ENCODE measurements around the gene CAPN10. TPM values are rescaled to one million over a fixed set of nuclear protein-coding genes. Genes with fewer than 3 reads are reported as not detected.

Gene CAPN10
- total and polyA plus RNA-seq, 9 donors, result 2.2 to 34.3 (median 25.1) TPM

DNA sequence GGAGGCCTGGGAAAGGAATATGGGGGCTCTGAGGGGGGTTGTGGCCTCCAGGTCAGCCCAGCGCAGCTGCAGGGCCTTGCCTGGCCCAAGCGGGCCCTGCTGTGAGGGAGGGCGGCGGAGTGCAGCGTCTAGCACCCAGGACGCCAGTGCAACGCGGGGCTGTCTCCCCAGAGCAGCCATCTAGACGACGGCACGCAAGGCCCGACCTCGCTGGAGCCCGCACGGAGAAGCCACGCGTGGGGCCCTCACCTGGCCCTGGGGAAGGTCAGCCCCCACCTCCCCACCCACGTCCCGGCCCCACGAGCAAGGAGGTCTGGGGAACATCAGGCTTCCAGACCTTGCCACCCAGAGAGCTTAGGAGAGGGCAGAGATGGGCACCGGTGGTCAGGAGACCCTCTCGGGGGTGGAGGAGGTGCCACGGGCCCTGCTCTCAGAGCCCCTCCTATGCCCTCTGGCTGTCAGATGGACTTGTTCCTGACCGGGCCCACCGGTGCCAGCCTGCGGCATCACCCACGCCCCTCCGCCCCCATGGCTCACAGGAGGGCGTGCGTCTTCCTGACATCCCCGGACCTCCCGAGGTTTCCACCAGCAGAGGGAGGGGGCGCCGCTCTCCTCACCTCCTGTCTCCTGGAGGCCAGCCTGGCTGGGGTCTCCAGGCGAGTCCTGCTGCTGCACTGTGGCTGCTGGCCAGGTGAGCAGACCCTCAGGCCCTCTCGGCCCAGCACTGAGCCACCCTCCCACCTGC is 55.7 kb downstream of the CAPN10 start:
- Histone ChIP-seq H3K4me3 (no peak overlapping the region), H3K4me1 (ENCODE audit: insufficient read depth) (no peaks in the 10 kb centered on the region), H3K27ac (no peak overlapping the region), H3K27me3 (no peaks in the 10 kb centered on the region), H3K36me3 (no peaks in the 10 kb centered on the region), H3K9me3 (no peaks in the 10 kb centered on the region)
- intact Hi-C loops (cut with DNase I), result no loop called here
- WGBS, 3 donors, result 56 to 70% (median 57%) methylated on average over 32 to 36 of the region's 36 CpGs
- TF ChIP-seq EP300 (IDR thresholded peaks at IDR 0.05) (no peak), POLR2A (IDR thresholded peaks at IDR 0.05) (no peak)
- TF ChIP-seq, protein P1, sequence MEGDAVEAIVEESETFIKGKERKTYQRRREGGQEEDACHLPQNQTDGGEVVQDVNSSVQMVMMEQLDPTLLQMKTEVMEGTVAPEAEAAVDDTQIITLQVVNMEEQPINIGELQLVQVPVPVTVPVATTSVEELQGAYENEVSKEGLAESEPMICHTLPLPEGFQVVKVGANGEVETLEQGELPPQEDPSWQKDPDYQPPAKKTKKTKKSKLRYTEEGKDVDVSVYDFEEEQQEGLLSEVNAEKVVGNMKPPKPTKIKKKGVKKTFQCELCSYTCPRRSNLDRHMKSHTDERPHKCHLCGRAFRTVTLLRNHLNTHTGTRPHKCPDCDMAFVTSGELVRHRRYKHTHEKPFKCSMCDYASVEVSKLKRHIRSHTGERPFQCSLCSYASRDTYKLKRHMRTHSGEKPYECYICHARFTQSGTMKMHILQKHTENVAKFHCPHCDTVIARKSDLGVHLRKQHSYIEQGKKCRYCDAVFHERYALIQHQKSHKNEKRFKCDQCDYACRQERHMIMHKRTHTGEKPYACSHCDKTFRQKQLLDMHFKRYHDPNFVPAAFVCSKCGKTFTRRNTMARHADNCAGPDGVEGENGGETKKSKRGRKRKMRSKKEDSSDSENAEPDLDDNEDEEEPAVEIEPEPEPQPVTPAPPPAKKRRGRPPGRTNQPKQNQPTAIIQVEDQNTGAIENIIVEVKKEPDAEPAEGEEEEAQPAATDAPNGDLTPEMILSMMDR (IDR thresholded peaks at IDR 0.05), result no peak
- DNase-seq, result peak in 1 of 5 donors; percentile 32

GRCh38 chr2:240642806-240643092 is 56.2 kb downstream of the CAPN10 start:
- intact Hi-C loops (cut with DNase I), result no loop called here
- Histone ChIP-seq H3K9me3 (no peaks in the 10 kb centered on the region), H3K4me1 (ENCODE audit: insufficient read depth) (no peaks in the 10 kb centered on the region), H3K36me3 (no peaks in the 10 kb centered on the region), H3K4me3 (no peak overlapping the region), H3K27me3 (no peaks in the 10 kb centered on the region), H3K27ac (no peak overlapping the region)
- WGBS, 3 donors, result 77 to 84% (median 82%) methylated on average over 6 to 11 of the region's 11 CpGs
- no peak for DNase-seq
- TF ChIP-seq POLR2A (IDR thresholded peaks at IDR 0.05) (no peak), EP300 (IDR thresholded peaks at IDR 0.05) (no peak)
- TF ChIP-seq, protein P1 (IDR thresholded peaks at IDR 0.05), result no peak

DNA sequence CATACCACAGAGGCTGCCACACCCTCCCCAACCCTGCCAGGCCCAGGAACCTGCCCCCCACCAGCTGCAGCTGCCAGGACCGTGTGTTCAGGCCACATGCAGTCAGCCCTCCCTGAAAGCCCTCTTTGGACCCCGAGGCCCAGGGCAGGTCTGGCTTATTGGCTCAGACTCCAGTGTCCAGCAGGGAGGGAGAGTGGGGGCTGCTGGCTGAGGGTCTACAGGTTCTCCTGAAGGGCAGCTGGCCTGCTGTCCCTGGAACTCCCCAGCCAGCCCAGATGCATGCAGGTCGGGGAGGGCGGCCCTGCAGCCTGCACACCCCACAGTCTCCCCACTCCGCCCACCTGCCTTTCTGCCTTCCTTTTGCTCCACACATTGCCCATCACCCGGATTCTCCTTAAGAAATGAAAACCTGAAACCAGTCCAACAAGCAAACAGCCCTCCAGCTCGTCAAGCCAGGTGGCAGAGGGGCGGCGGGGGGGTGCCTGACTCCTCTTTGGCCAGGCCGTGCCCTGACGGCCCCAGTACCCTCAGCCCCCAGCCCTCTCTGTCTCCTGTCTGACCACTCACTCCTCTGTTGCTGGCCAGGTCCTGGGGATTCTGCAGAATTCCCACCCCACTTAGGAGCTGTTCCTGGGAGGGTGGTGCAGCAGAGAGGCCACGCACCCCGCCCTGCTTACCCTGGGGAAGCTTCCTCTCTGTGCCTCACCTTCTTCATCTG is 56.7 kb downstream of the CAPN10 start:
- peak in 1 of 5 donors; percentile 29 for DNase-seq
- H3K36me3 ChIP-seq, result no peaks in the 10 kb centered on the region
- intact Hi-C loops (cut with DNase I), result no loop called here
- H3K4me3 ChIP-seq, result no peak overlapping the region
- TF ChIP-seq POLR2A (IDR thresholded peaks at IDR 0.05), result no peak
- no peaks in the 10 kb centered on the region for H3K27me3 ChIP-seq
- WGBS, 3 donors, result 55 to 64% (median 56%) methylated on average over 13 of the region's 13 CpGs
- H3K4me1 ChIP-seq (ENCODE audit: insufficient read depth), result no peaks in the 10 kb centered on the region
- H3K9me3 ChIP-seq, result no peaks in the 10 kb centered on the region
- no peak overlapping the region for H3K27ac ChIP-seq

DNA sequence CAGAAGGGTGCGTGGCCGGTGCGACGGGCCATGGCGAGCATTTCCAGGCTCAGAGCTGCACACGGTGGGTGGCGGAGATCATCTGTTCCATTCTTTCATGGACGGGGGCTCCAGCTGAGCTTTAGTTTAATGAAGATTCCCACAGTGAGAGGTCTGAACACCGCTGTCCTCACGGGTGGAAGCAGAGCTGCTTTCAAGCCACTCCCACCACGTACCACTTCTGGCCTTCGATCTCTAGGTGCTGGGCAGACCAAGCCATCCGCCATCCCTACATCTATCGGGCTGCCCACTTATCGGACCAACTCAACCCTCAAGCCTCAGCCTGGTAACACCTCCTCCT is 57.2 kb downstream of the CAPN10 start:
- WGBS, 3 donors, result 75 to 79% (median 77%) methylated on average over 15 of the region's 15 CpGs
- intact Hi-C loops (cut with DNase I), result no loop called here
- H3K36me3 ChIP-seq, result no peaks in the 10 kb centered on the region
- no peaks in the 10 kb centered on the region for H3K27me3 ChIP-seq
- no peaks in the 10 kb centered on the region for H3K4me1 ChIP-seq (ENCODE audit: insufficient read depth)
- no peak overlapping the region for H3K27ac ChIP-seq
- no peak overlapping the region for H3K4me3 ChIP-seq
- no peak for TF ChIP-seq POLR2A (IDR thresholded peaks at IDR 0.05)
- TF ChIP-seq, protein P1 (IDR thresholded peaks at IDR 0.05), result no peak
- no peak for TF ChIP-seq EP300 (IDR thresholded peaks at IDR 0.05)
- no peaks in the 10 kb centered on the region for H3K9me3 ChIP-seq
- DNase-seq, result no peak

DNA sequence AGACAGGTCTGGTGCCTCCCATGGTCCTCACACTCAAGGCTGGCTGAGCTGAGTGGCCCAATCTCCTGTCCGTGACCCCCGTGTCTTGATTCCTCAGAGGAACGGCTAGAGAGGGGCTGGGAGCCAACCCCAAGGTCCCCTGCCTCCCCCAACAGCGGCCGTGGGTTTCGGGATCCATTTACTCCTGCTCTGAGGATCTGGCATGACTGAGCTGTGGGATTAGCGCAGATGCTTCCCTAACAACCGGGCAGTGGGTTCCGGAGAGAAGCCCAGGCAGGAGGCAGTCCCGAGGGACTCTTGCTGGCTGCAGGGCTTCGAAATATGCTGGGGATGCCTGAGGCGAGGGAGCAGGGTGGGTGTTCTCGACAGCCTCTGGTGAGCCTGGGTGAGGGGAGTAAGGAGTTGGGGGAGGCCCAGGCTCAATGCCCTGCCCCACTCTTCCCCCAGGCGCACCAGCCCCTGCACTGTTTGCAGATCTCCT is 57.7 kb downstream of the CAPN10 start:
- no peaks in the 10 kb centered on the region for H3K4me1 ChIP-seq (ENCODE audit: insufficient read depth)
- DNase-seq, result no peak
- no peak overlapping the region for H3K4me3 ChIP-seq
- TF ChIP-seq, protein P1 (IDR thresholded peaks at IDR 0.05), result no peak
- TF ChIP-seq POLR2A (IDR thresholded peaks at IDR 0.05) (no peak), EP300 (IDR thresholded peaks at IDR 0.05) (no peak)
- no peaks in the 10 kb centered on the region for H3K27me3 ChIP-seq
- no peak overlapping the region for H3K27ac ChIP-seq
- H3K36me3 ChIP-seq, result no peaks in the 10 kb centered on the region
- H3K9me3 ChIP-seq, result no peaks in the 10 kb centered on the region
- 37 to 44% (median 40%) methylated on average over 11 to 14 of the region's 14 CpGs for WGBS, 3 donors
- intact Hi-C loops (cut with DNase I), result no loop called here

Data from ovary (tissue), 9 donors.